Mucosa of descending colon (tissue), 3 donors: Measurements from ENCODE around the gene CCDC116. TPM values are rescaled to one million over a fixed set of nuclear protein-coding genes. Genes with fewer than 3 reads are reported as not detected.

Experiments
- ATAC-seq: fragments of 200-7000 bp; cut with Tn5 transposase; one replicate; pipeline ENCODE4 v1.9.1; 2020; ENCODE audit warnings: mild to moderate bottlenecking, moderate library complexity
- DNase-seq, 3 donors: peaks; one replicate each; pipeline ENCODE4 v3.0.0-alpha.2; 2020
- H3K36me3 ChIP-seq: fragments of 200-600 bp; one replicate; pipeline ENCODE4 v1.8.0; 2021; ENCODE audit warnings: low read depth, mild to moderate bottlenecking
- H3K4me1 ChIP-seq: fragments of 200-600 bp; one replicate; pipeline ENCODE4 v1.8.0; 2021; ENCODE audit warnings: low read depth, mild to moderate bottlenecking
- H3K4me3 ChIP-seq: fragments of 200-600 bp; one replicate; pipeline ENCODE4 v1.8.0; 2021; ENCODE audit warnings: mild to moderate bottlenecking
- H3K9me3 ChIP-seq: fragments of 200-600 bp; one replicate; pipeline ENCODE4 v1.8.0; 2021; ENCODE audit warnings: mild to moderate bottlenecking
- intact Hi-C, 2 donors: fragments of 100-400 bp; cut with DNase I in 1 of 2; cut with micrococcal nuclease in 1 of 2; formaldehyde crosslinking; loops; one replicate each; pipeline versions ENCODE4 v1.11.0 to v1.11.1; 2022; cut with DNase I, micrococcal nuclease
- long read RNA-seq, 2 donors: library from polyadenylated mRNA; unstranded; transcript quantifications; one replicate each; pipeline ENCODE4 v2.0.0, GENCODE V29; 2019 to 2021
- total RNA-seq, 3 donors: library from RNA; stranded (reverse); fragmentation: NEBNext Ultra II Directional in 2 of 3; extraction: Animal tissue kit (Norgen Biotek cat#: 25700) in 2 of 3; gene quantifications; one replicate each; pipeline versions ENCODE4 v1.2.1 to v1.2.4, GENCODE V29; 2021 to 2023
- TF ChIP-seq, protein P1 (sequence below): fragments of 200-600 bp; IDR thresholded peaks from one replicate; pipeline ENCODE4 v1.8.0; 2022; ENCODE audit warnings: antibody characterized with exemption, mild to moderate bottlenecking
- donor health status: DM: no; HTN: no; CAD: no; lungs with moderate emphysema.
- donor health status: DM: no; HTN: no; CAD: no.
- donor health status: DM: no; HTN: yes; CAD: no.

The CCDC116 gene, protein sequence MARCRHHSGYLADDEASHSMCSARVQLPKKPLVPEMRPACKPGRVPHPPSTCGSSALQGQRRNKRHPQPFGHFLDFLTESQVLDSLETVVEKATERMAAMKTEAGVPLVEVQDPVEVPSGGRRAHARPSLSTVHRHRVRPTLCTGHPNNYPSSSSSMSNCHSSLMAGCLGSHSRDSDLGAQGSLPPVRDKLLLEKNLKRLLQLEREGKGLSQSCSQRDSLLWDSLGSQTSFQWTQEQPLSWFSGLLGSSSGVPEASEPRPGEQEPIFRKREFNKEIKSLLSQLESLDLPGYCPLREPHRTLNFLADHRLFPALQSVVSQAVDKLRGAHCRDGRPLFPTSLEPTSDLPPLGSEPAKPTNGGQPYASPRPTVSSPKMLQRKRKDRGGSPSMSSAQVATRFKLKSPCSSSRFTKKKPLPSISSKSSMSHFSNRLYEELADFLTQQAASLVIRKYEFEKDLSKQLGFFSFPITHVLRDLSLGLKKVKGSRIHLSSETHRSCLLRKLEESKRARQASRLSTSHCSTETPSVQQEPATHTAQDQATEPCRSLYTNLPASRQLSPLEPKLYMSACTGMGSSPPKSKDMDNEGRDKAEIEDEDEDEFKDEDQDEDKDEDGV
- under 1 TPM; 0.22 to 0.89 (median 0.26) TPM for total RNA-seq
- long read RNA-seq, donor 1, partial matches to known transcripts, result 0 of 2 reads
- long read RNA-seq, donor 1, other reads (novel, unspliced or antisense), result 2 of 2 reads
- long read RNA-seq, donor 2, result 0 reads

DNA sequence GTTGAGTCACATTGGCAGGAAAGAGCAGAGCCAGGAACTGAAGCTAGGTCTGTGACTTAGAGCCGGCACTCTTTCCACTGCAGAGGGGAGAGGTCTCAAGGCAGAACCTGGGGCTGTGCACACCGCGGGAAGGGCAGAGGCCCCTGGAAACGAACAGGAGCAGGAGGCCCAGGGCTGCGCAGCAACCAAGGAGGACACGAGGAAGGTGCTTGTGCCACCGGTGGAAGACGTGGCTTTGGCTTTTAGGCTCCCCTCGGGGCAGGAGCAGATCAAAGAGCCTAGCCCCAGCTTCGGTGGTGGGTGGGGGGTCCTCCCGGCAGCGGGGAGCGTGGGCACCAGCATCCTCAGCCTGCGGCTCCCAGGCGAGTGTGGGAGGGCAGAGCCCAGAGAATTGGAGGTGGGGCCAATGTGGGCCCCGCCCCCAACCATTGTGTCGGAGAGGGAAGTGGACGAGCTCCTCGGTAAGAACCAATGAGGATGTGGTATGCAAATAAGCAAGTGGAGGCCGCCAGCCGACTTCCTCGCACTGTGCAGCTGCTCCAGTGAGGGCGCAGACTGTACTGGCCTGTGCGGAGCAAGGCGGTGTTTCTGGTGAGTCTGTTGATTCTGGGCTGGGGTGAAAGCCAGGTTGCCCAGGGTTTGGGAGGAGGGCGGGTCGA lies at the start of gene CCDC116:
TSS of gene CCDC116 (plus strand) at position 524 of the 659 bp plus-strand sequence. CDS start 422 bp downstream, outside the sequence.
- no peak within 1 kb of the TSS for H3K4me3 ChIP-seq
- H3K4me1 ChIP-seq, result peaks cover 8% of the 10 kb centered on the region
- no peaks in the 10 kb centered on the region for H3K36me3 ChIP-seq
- no peak for ATAC-seq
- TF ChIP-seq, protein P1, sequence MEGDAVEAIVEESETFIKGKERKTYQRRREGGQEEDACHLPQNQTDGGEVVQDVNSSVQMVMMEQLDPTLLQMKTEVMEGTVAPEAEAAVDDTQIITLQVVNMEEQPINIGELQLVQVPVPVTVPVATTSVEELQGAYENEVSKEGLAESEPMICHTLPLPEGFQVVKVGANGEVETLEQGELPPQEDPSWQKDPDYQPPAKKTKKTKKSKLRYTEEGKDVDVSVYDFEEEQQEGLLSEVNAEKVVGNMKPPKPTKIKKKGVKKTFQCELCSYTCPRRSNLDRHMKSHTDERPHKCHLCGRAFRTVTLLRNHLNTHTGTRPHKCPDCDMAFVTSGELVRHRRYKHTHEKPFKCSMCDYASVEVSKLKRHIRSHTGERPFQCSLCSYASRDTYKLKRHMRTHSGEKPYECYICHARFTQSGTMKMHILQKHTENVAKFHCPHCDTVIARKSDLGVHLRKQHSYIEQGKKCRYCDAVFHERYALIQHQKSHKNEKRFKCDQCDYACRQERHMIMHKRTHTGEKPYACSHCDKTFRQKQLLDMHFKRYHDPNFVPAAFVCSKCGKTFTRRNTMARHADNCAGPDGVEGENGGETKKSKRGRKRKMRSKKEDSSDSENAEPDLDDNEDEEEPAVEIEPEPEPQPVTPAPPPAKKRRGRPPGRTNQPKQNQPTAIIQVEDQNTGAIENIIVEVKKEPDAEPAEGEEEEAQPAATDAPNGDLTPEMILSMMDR, result no peak
- peak; percentile 44 to 74 (median 45) for DNase-seq
- no peaks in the 10 kb centered on the region for H3K9me3 ChIP-seq
- intact Hi-C loops, result no loop called here

GRCh38 chr22:21582801-21583740 lies 49.5 kb upstream of the CCDC116 start:
- Histone ChIP-seq H3K36me3 (no peaks in the 10 kb centered on the region), H3K4me3 (no peak overlapping the region), H3K9me3 (no peaks in the 10 kb centered on the region), H3K4me1 (peaks cover 21% of the 10 kb centered on the region)
- DNase-seq (no peak), ATAC-seq (peak; percentile 9)
- intact Hi-C loops, result no loop called here
- TF ChIP-seq, protein P1, result no peak

DNA sequence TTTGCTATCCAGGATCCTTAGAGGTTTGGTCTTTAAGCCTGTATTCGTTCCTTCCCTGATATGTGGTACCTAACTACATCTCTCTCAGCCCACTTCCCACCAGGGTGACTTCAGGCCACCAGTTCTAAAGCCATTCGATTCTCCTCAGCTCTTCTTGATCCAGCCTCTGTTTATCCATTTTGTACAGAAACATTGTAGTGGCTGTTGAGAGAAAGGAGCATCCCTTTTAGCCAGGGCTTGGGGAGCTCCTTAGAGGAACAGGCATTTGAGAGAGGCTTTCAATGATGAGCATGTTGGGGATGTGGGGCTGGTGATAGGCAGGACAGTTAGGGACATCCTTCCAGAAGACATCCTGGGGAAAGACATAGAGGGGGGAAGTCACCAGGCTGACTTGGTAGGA lies 47.2 kb upstream of the CCDC116 start:
- intact Hi-C loops, result no loop called here
- H3K4me3 ChIP-seq, result no peak overlapping the region
- TF ChIP-seq, protein P1, result no peak
- H3K4me1 ChIP-seq, result peaks cover 2% of the 10 kb centered on the region
- ATAC-seq (no peak), DNase-seq (no peak)
- no peaks in the 10 kb centered on the region for H3K36me3 ChIP-seq
- no peaks in the 10 kb centered on the region for H3K9me3 ChIP-seq

GRCh38 chr22:21587803-21588611 lies 44.6 kb upstream of the CCDC116 start:
- Histone ChIP-seq H3K36me3 (no peaks in the 10 kb centered on the region), H3K9me3 (no peaks in the 10 kb centered on the region), H3K4me3 (no peak overlapping the region), H3K4me1 (peaks cover 7% of the 10 kb centered on the region)
- TF ChIP-seq, protein P1, result no peak
- intact Hi-C loops, result no loop called here
- DNase-seq, result no peak
- peak; percentile 53 for ATAC-seq
